IMR-90 (cell line): ENCODE measurements around the gene SAMD10. TPM values are rescaled to one million over a fixed set of nuclear protein-coding genes. Genes with fewer than 3 reads are reported as not detected.

Source experiments
- ATAC-seq: fragments of 200-7000 bp; cut with Tn5 transposase; 2 replicates; pipeline ENCODE4 v1.9.1; 2020; ENCODE audit warnings: low read depth, mild to moderate bottlenecking, moderate library complexity
- BruUV-seq: library from RNA; stranded (reverse); fragments of 400-500 nt; replicated peaks from 2 replicates; lab custom pipeline; 2021; lab: Mats Ljungman, UMichigan
- CTCF ChIA-PET: fragments of 300-600 bp; formaldehyde crosslinking; extraction: SDS; loops from one replicate; lab custom pipeline; 2021; ENCODE audit warnings: antibody characterized with exemption; lab: Yijun Ruan, JAX
- POLR2A ChIA-PET: fragments of 300-600 bp; sonication (Branson Sonifier 250); formaldehyde crosslinking; loops from one replicate; lab custom pipeline; 2022; ENCODE audit warnings: antibody characterized with exemption; ENCODE audit not compliant: unreplicated experiment; lab: Charles Lee
- DNase-seq: peaks from one replicate; pipeline ENCODE4 v3.0.0; 2013
- H2AFZ ChIP-seq: replicated peaks from 2 replicates; pipeline ENCODE3; 2013; ENCODE audit warnings: low read length, mild to moderate bottlenecking; ENCODE audit not compliant: poor library complexity
- H2AK5ac ChIP-seq: 2 replicates; pipeline ENCODE4 v1.6.1; 2013; ENCODE audit warnings: low read depth, low read length, inconsistent platforms
- H2AK9ac ChIP-seq: replicated peaks from 2 replicates; pipeline ENCODE3; 2013; ENCODE audit warnings: mild to moderate bottlenecking, low read depth, low read length, moderate library complexity; ENCODE audit not compliant: poor library complexity
- H2BK120ac ChIP-seq: 2 replicates; pipeline ENCODE4 v1.6.1; 2013; ENCODE audit warnings: low read depth, low read length, inconsistent platforms
- H2BK15ac ChIP-seq: 3 replicates; pipeline ENCODE4 v1.6.1; 2013; ENCODE audit warnings: low read depth, low read length, inconsistent platforms
- H2BK20ac ChIP-seq: 2 replicates; pipeline ENCODE4 v1.6.1; 2013; ENCODE audit warnings: low read depth, mild to moderate bottlenecking, inconsistent platforms, low read length, moderate library complexity
- H2BK5ac ChIP-seq: 2 replicates; pipeline ENCODE4 v1.6.1; 2013; ENCODE audit warnings: mild to moderate bottlenecking, low read depth, low read length, inconsistent platforms; ENCODE audit not compliant: poor library complexity, severe bottlenecking
- H3K14ac ChIP-seq: replicated peaks from 2 replicates; pipeline ENCODE4 v1.6.1; 2013; ENCODE audit warnings: low read depth, low read length, inconsistent platforms
- H3K18ac ChIP-seq: 2 replicates; pipeline ENCODE4 v1.6.1; 2013; ENCODE audit warnings: low read depth, low read length, control low read depth
- H3K23ac ChIP-seq: 2 replicates; pipeline ENCODE4 v1.6.1; 2013; ENCODE audit warnings: low read depth, low read length, inconsistent platforms
- H3K27ac ChIP-seq: 2 replicates; pipeline ENCODE4 v1.5.1; 2013; ENCODE audit warnings: mild to moderate bottlenecking, control low read depth, low read length; ENCODE audit not compliant: insufficient read depth
- H3K27me3 ChIP-seq: 2 replicates; pipeline ENCODE4 v1.6.1; 2013; ENCODE audit warnings: low read length; ENCODE audit not compliant: control insufficient read depth, insufficient read depth
- H3K36me3 ChIP-seq: 2 replicates; pipeline ENCODE4 v1.6.1; 2013; ENCODE audit warnings: low read length, mixed read lengths; ENCODE audit not compliant: control insufficient read depth, insufficient read depth
- H3K4ac ChIP-seq: 2 replicates; pipeline ENCODE4 v1.6.1; 2013; ENCODE audit warnings: low read depth, low read length, inconsistent platforms
- H3K4me1 ChIP-seq: 2 replicates; pipeline ENCODE4 v1.6.1; 2013; ENCODE audit warnings: low read length, mixed read lengths; ENCODE audit not compliant: control insufficient read depth, insufficient read depth
- H3K4me2 ChIP-seq: 2 replicates; pipeline ENCODE4 v1.6.1; 2013; ENCODE audit warnings: low read depth, mild to moderate bottlenecking, control low read depth, low read length, moderate library complexity
- H3K4me3 ChIP-seq: 2 replicates; pipeline ENCODE4 v1.5.1; 2013; ENCODE audit warnings: low read depth, mild to moderate bottlenecking, control low read depth, low read length, moderate library complexity; ENCODE audit not compliant: insufficient read depth
- H3K56ac ChIP-seq: 2 replicates; pipeline ENCODE4 v1.6.1; 2013; ENCODE audit warnings: low read length, inconsistent platforms; ENCODE audit not compliant: insufficient read depth; ENCODE audit errors: extremely low read depth
- H3K79me1 ChIP-seq, 2 experiments: 2 replicates each; pipeline ENCODE4 v1.6.1; 2013; ENCODE audit warnings: low read length in 2 of 2, inconsistent platforms in 1 of 2, low read depth in 1 of 2
- H3K9ac ChIP-seq: 2 replicates; pipeline ENCODE4 v1.6.1; 2013; ENCODE audit warnings: low read depth, low read length, control low read depth
- H3K9me1 ChIP-seq: 2 replicates; pipeline ENCODE4 v1.6.1; 2013; ENCODE audit warnings: low read length, inconsistent platforms; ENCODE audit not compliant: insufficient read depth
- H3K9me3 ChIP-seq: 2 replicates; pipeline ENCODE4 v1.6.1; 2013; ENCODE audit warnings: low read length; ENCODE audit not compliant: control insufficient read depth, insufficient read depth
- H4K20me1 ChIP-seq: 2 replicates; pipeline ENCODE4 v1.6.1; 2013; ENCODE audit warnings: low read length, inconsistent platforms; ENCODE audit not compliant: insufficient read depth
- H4K5ac ChIP-seq: 2 replicates; pipeline ENCODE4 v1.6.1; 2013; ENCODE audit warnings: mild to moderate bottlenecking, low read depth, low read length, control low read depth
- H4K8ac ChIP-seq, 2 experiments: 2 replicates each; pipeline ENCODE4 v1.6.1; 2013; ENCODE audit warnings: low read depth in 2 of 2, low read length in 2 of 2, control low read depth in 1 of 2, inconsistent platforms in 1 of 2
- H4K91ac ChIP-seq: 2 replicates; pipeline ENCODE4 v1.6.1; 2013; ENCODE audit warnings: low read depth, low read length, inconsistent platforms; ENCODE audit not compliant: insufficient read depth
- CHD1 ChIP-seq: IDR thresholded peaks from 2 replicates; pipeline ENCODE4 v1.6.1; 2012; ENCODE audit warnings: low read depth, low read length, improper control_type of control experiment
- CTCF ChIP-seq: conservative IDR thresholded peaks from 2 replicates; pipeline ENCODE4 v1.5.1; 2012; ENCODE audit warnings: mild to moderate bottlenecking, low read depth, low read length, improper control_type of control experiment
- FOS ChIP-seq: fragments of 150-350 bp; IDR thresholded peaks from 2 replicates; pipeline ENCODE4 v1.6.1; 2016; ENCODE audit warnings: low read depth, low read length
- RAD21 ChIP-seq: IDR thresholded peaks from 2 replicates; pipeline ENCODE4 v1.6.1; 2012; ENCODE audit warnings: low read length, improper control_type of control experiment
- RCOR1 ChIP-seq: IDR thresholded peaks from 2 replicates; pipeline ENCODE4 v1.6.1; 2012; ENCODE audit warnings: mild to moderate bottlenecking, low read length, improper control_type of control experiment; ENCODE audit not compliant: insufficient replicate concordance
- WGBS, 2 experiments: methylation state at CpG; one replicate each; pipeline versions ENCODE4 v1.1.5 to v1.1.7; 2013; ENCODE audit warnings: missing lambda C conversion rate in 2 of 2; ENCODE audit not compliant: insufficient read length in 1 of 2; ENCODE audit errors: extremely low coverage in 2 of 2; 5-methylcytosine and 5-hydroxymethylcytosine counted together
- dilution Hi-C: fragments of 300-500 bp; cut with HindIII; formaldehyde crosslinking; loops from one replicate; pipeline ENCODE4 v1.14.3; 2018; ENCODE audit warnings: low sequenced_read_pairs; ENCODE audit not compliant: unreplicated experiment
- in situ Hi-C: fragments of 300-500 bp; cut with MboI; formaldehyde crosslinking; loops from 3 replicates; pipeline ENCODE4 v1.14.3; 2019; ENCODE audit warnings: low sequenced_read_pairs, inconsistent platforms, mixed read lengths
- intact Hi-C: fragments of 100-400 bp; cut with micrococcal nuclease; formaldehyde crosslinking; loops from 2 replicates; pipeline ENCODE4 v1.10.0; 2022
- polyA plus RNA-seq, 3 experiments: library from polyadenylated mRNA; depleted of rRNA; stranded (reverse); fragments of >200 nt; gene quantifications; 2 replicates each; pipeline ENCODE4 v1.2.3, GENCODE V29; 2012; ENCODE audit warnings: low replicate concordance in 1 of 3
- total RNA-seq: library from RNA; depleted of rRNA; stranded (reverse); fragments of >200 nt; gene quantifications from 2 replicates; pipeline ENCODE4 v1.2.3, GENCODE V29; 2012

SAMD10 gene
- total and polyA plus RNA-seq, 2 of the 4 experiments (the other 2 are of a cell fraction) = 0.54 to 4.1 TPM

GRCh38 chr20:63958964-63959698, 20.3 kb downstream of the SAMD10 start (continued):
- TF ChIP-seq CHD1 = no peak

GRCh38 chr20:63958471-63958870, 21.0 kb downstream of the SAMD10 start:
- Histone ChIP-seq H3K23ac (no peak overlapping the region), H2AFZ (no peak overlapping the region), H3K18ac (no peak overlapping the region), H3K27ac (no peak overlapping the region), H4K91ac (no peak overlapping the region), H3K4me2 (no peak overlapping the region), H2BK15ac (no peak overlapping the region), H3K4ac (no peak overlapping the region), H2BK20ac (no peak overlapping the region), H3K27me3 (no peaks in the 10 kb centered on the region), H4K5ac (no peak overlapping the region), H4K8ac (no peak overlapping the region), H3K9me1 (peaks cover 12% of the 10 kb centered on the region), H3K14ac (no peak overlapping the region), H3K36me3 (peaks cover 37% of the 10 kb centered on the region), H3K4me3 (no peak overlapping the region), H2BK5ac (no peak overlapping the region), H2AK9ac (peak overlapping the region; percentile 57), H3K56ac (no peak overlapping the region), H3K4me1 (peaks cover 16% of the 10 kb centered on the region), H2AK5ac (no peak overlapping the region), H3K9me3 (no peaks in the 10 kb centered on the region), H2BK120ac (no peak overlapping the region), H3K79me1 (peaks cover 3 to 26% of the 10 kb centered on the region in 2 experiments; a peak in 3 of 4 replicates), H3K9ac (no peak overlapping the region), H4K20me1 (peaks cover 14% of the 10 kb centered on the region)
- ChIA-PET CTCF (no interaction called here), POLR2A (no interaction called here)
- no peak for ATAC-seq
- 60% methylated on average over 1 of the region's 4 CpGs; no CpG with 5 or more reads in 1 of the 2 experiments for WGBS, 2 experiments
- dilution Hi-C loops = no loop called here
- TF ChIP-seq RAD21 (no peak), CTCF (no peak), FOS (no peak), RCOR1 (no peak), CHD1 (no peak)
- in situ Hi-C loops = no loop called here
- DNase-seq = no peak
- no TSS peak for BruUV-seq
- intact Hi-C loops = loop anchor here (5.0 kb wide), 1 partner anchor 421 kb away; the partner anchor contains the start of gene PTK6
